Osteoblast (primary cell): ENCODE data around the gene C6. TPM values are rescaled to one million over a fixed set of nuclear protein-coding genes. Genes with fewer than 3 reads are reported as not detected.

Source experiments
- DNase-seq: peaks from one replicate; pipeline ENCODE4 v3.0.0; 2011; ENCODE audit warnings: low spot score, mixed read lengths; ENCODE audit not compliant: insufficient read length; ENCODE audit errors: missing footprints
- H2AFZ ChIP-seq: 2 replicates; pipeline ENCODE4 v1.6.0; 2011; ENCODE audit warnings: mild to moderate bottlenecking, low read length
- H3K27ac ChIP-seq: 2 replicates; pipeline ENCODE4 v1.5.1; 2011; ENCODE audit warnings: mild to moderate bottlenecking, low read depth, low read length, moderate library complexity
- H3K27me3 ChIP-seq: 2 replicates; pipeline ENCODE4 v1.6.0; 2012; ENCODE audit warnings: mild to moderate bottlenecking, control low read depth, inconsistent platforms, low read length, moderate library complexity; ENCODE audit not compliant: insufficient read depth
- H3K36me3 ChIP-seq: 2 replicates; pipeline ENCODE4 v1.5.1; 2011; ENCODE audit warnings: mild to moderate bottlenecking, low read length, control low read depth, moderate library complexity; ENCODE audit not compliant: insufficient read depth
- H3K4me1 ChIP-seq: 2 replicates; pipeline ENCODE4 v1.5.1; 2011; ENCODE audit warnings: mild to moderate bottlenecking, low read length, control low read depth, moderate library complexity; ENCODE audit not compliant: insufficient read depth
- H3K4me2 ChIP-seq: 2 replicates; pipeline ENCODE4 v1.6.0; 2011; ENCODE audit warnings: mild to moderate bottlenecking, low read length; ENCODE audit not compliant: insufficient read depth
- H3K4me3 ChIP-seq: fragments of 200-600 bp; sonication (generic); 3 replicates; pipeline ENCODE4 v1.5.1; 2012; ENCODE audit warnings: mild to moderate bottlenecking, low read length, inconsistent platforms; ENCODE audit not compliant: insufficient read depth
- H3K79me2 ChIP-seq: 2 replicates; pipeline ENCODE4 v1.6.0; 2012; ENCODE audit warnings: mild to moderate bottlenecking, low read length, control low read depth, inconsistent platforms; ENCODE audit not compliant: insufficient read depth
- H3K9me3 ChIP-seq: 2 replicates; pipeline ENCODE4 v1.5.1; 2011; ENCODE audit warnings: low read depth, low read length, control low read depth
- H4K20me1 ChIP-seq: 2 replicates; pipeline ENCODE4 v1.6.0; 2012; ENCODE audit warnings: mild to moderate bottlenecking, low read length, control low read depth; ENCODE audit not compliant: insufficient read depth
- CTCF ChIP-seq: IDR thresholded peaks from 2 replicates; pipeline ENCODE4 v1.5.1; 2011; ENCODE audit warnings: mild to moderate bottlenecking, low read depth, low read length, moderate library complexity; ENCODE audit errors: extremely low read depth
- total RNA-seq: library from RNA; depleted of rRNA; stranded (reverse); fragments of >200 nt; gene quantifications from 2 replicates; pipeline ENCODE4 v1.2.3, GENCODE V29; 2012

C6 gene
- total RNA-seq, 1 donor = under 0.01 TPM

GRCh38 chr5:41176952-41177351, 36.4 kb downstream of the C6 start:
- H4K20me1 ChIP-seq = no peaks in the 10 kb centered on the region
- no peaks in the 10 kb centered on the region for H3K27me3 ChIP-seq
- H2AFZ ChIP-seq = no peak overlapping the region
- H3K4me2 ChIP-seq = no peak overlapping the region
- TF ChIP-seq CTCF = no peak
- no peaks in the 10 kb centered on the region for H3K9me3 ChIP-seq
- H3K79me2 ChIP-seq = no peaks in the 10 kb centered on the region
- no peak overlapping the region for H3K4me3 ChIP-seq
- DNase-seq = peak; percentile 3
- no peaks in the 10 kb centered on the region for H3K36me3 ChIP-seq
- no peaks in the 10 kb centered on the region for H3K4me1 ChIP-seq
- no peak overlapping the region for H3K27ac ChIP-seq

GRCh38 chr5:41172012-41172411, 41.3 kb downstream of the C6 start:
- H3K79me2 ChIP-seq = no peaks in the 10 kb centered on the region
- TF ChIP-seq CTCF = no peak
- H3K27ac ChIP-seq = no peak overlapping the region
- no peaks in the 10 kb centered on the region for H3K9me3 ChIP-seq
- no peak for DNase-seq
- H3K4me1 ChIP-seq = no peaks in the 10 kb centered on the region
- no peaks in the 10 kb centered on the region for H3K27me3 ChIP-seq
- H4K20me1 ChIP-seq = no peaks in the 10 kb centered on the region
- no peak overlapping the region for H3K4me2 ChIP-seq
- no peak overlapping the region for H3K4me3 ChIP-seq
- H3K36me3 ChIP-seq = no peaks in the 10 kb centered on the region
- H2AFZ ChIP-seq = no peak overlapping the region

GRCh38 chr5:41161271-41161670, 52.1 kb downstream of the C6 start:
- H2AFZ ChIP-seq = no peak overlapping the region
- DNase-seq = no peak
- H3K9me3 ChIP-seq = no peaks in the 10 kb centered on the region
- no peaks in the 10 kb centered on the region for H3K79me2 ChIP-seq
- no peak overlapping the region for H3K4me2 ChIP-seq
- no peak overlapping the region for H3K4me3 ChIP-seq
- H4K20me1 ChIP-seq = no peaks in the 10 kb centered on the region
- no peak overlapping the region for H3K27ac ChIP-seq
- H3K4me1 ChIP-seq = no peaks in the 10 kb centered on the region
- H3K36me3 ChIP-seq = no peaks in the 10 kb centered on the region
- TF ChIP-seq CTCF = no peak
- no peaks in the 10 kb centered on the region for H3K27me3 ChIP-seq

GRCh38 chr5:41157272-41157894, 55.9 kb downstream of the C6 start:
- no peak for DNase-seq
- Histone ChIP-seq H4K20me1 (no peaks in the 10 kb centered on the region), H2AFZ (no peak overlapping the region), H3K27ac (no peak overlapping the region), H3K79me2 (no peaks in the 10 kb centered on the region), H3K9me3 (no peaks in the 10 kb centered on the region), H3K4me3 (no peak overlapping the region), H3K4me2 (no peak overlapping the region), H3K36me3 (no peaks in the 10 kb centered on the region), H3K27me3 (no peaks in the 10 kb centered on the region), H3K4me1 (no peaks in the 10 kb centered on the region)
- no peak for TF ChIP-seq CTCF
